Transverse colon (tissue), 4 donors: ENCODE measurements around the gene BMP7. TPM values are rescaled to one million over a fixed set of nuclear protein-coding genes. Genes with fewer than 3 reads are reported as not detected.

Experiments used
- DNase-seq: peaks from one replicate; pipeline ENCODE4 v3.0.0-alpha.2; 2019
- H3K27ac ChIP-seq, 4 donors: fragments of 200-600 bp; sonication (generic); 2 replicates each; pipeline ENCODE4 v1.5.1; 2016 to 2018; ENCODE audit warnings: inconsistent platforms in 4 of 4
- H3K27me3 ChIP-seq: fragments of 200-600 bp; sonication (generic); 2 replicates; pipeline ENCODE4 v1.5.1; 2017; ENCODE audit warnings: inconsistent platforms
- H3K36me3 ChIP-seq, 4 donors: fragments of 200-600 bp; sonication (generic); 2 replicates each; pipeline ENCODE4 v1.5.1; 2017 to 2019; ENCODE audit warnings: inconsistent platforms in 4 of 4
- H3K4me1 ChIP-seq, 4 donors: fragments of 200-600 bp; sonication (generic); 2 replicates each; pipeline ENCODE4 v1.5.1; 2017 to 2020; ENCODE audit warnings: inconsistent platforms in 4 of 4
- H3K4me3 ChIP-seq, 4 donors: fragments of 200-600 bp; sonication (generic); 1 replicate in 1 of 4; 2 replicates in 3 of 4; pipeline versions ENCODE4 v1.5.1 to v1.6.1; 2017 to 2019; ENCODE audit warnings: inconsistent platforms in 4 of 4
- H3K9me3 ChIP-seq, 2 donors: fragments of 200-600 bp; sonication (generic); 2 replicates each; pipeline ENCODE4 v1.5.1; 2017 to 2019; ENCODE audit warnings: inconsistent platforms in 2 of 2
- CTCF ChIP-seq, 5 experiments: fragments of 200-600 bp in 3 of 5; fragments of 450-650 bp in 2 of 5; sonication (generic) in 3 of 5; IDR thresholded peaks; 1 replicate in 2 of 5; 2 replicates in 3 of 5; pipeline ENCODE4 v1.5.1; 2016 to 2017; ENCODE audit warnings: antibody characterized with exemption in 5 of 5, inconsistent platforms in 3 of 5, mild to moderate bottlenecking in 2 of 5, moderate library complexity in 1 of 5
- EP300 ChIP-seq: sonication (generic); formaldehyde crosslinking; IDR thresholded peaks from one replicate; pipeline ENCODE4 v1.6.1; 2017; ENCODE audit warnings: antibody characterized with exemption, low read depth
- POLR2A ChIP-seq: fragments of 450-650 bp; IDR thresholded peaks from one replicate; pipeline ENCODE4 v1.6.1; 2016; ENCODE audit warnings: antibody characterized with exemption, mild to moderate bottlenecking, moderate library complexity
- POLR2AphosphoS5 ChIP-seq, 3 donors: sonication (generic); formaldehyde crosslinking; IDR thresholded peaks; one replicate each; pipeline ENCODE4 v1.6.1; 2016; ENCODE audit warnings: antibody characterized with exemption in 3 of 3
- WGBS, 2 donors: methylation state at CpG; one replicate each; pipeline ENCODE4 v1.1.5; 2018; ENCODE audit warnings: low coverage in 1 of 2; 5-methylcytosine and 5-hydroxymethylcytosine counted together
- in situ Hi-C, 4 donors: fragments of 200-750 bp; cut with MboI; loops; one replicate each; pipeline versions ENCODE4 v1.15.0 to v1.15.1; 2017; ENCODE audit warnings: low sequenced_read_pairs in 3 of 4, low pct_ligation_motif_present in 1 of 4, low pct_unique_long_range_greater_than_20kb in 1 of 4
- intact Hi-C: fragments of 100-400 bp; cut with DNase I; formaldehyde crosslinking; loops from one replicate; pipeline ENCODE4 v1.15.1; 2023; ENCODE audit warnings: low total_unique reads
- total RNA-seq, 4 donors: library from RNA; depleted of rRNA; stranded (reverse); fragments of >200 nt; gene quantifications; one replicate each; pipeline ENCODE4 v1.1.0, GENCODE V29; 2016

BMP7 gene
- total RNA-seq, 4 donors from 2014 or later: 1.4 to 2.2 (median 1.5) TPM; not detected in 1

- no peak for DNase-seq
- H3K4me1 ChIP-seq: no peaks in the 10 kb centered on the region
- intact Hi-C loops (no loop called here), in situ Hi-C loops (no loop called here)
- H3K36me3 ChIP-seq: no peaks in the 10 kb centered on the region
- TF ChIP-seq EP300 (no peak), POLR2AphosphoS5 (IDR thresholded peaks at IDR 0.05) (no peak), POLR2A (no peak), CTCF (IDR thresholded peaks at IDR 0.05) (no peak)
- H3K27ac ChIP-seq: no peak overlapping the region
- 82% methylated on average over 2 of the region's 2 CpGs; no CpG with 5 or more reads in 1 of the 2 donors for WGBS, 2 donors
- H3K9me3 ChIP-seq: no peaks in the 10 kb centered on the region
- H3K4me3 ChIP-seq: no peak overlapping the region
- peaks cover 4% of the 10 kb centered on the region for H3K27me3 ChIP-seq
Observed at GRCh38 chr20:57231951-57232428, 34.5 kb downstream of the BMP7 start.

- no peak for TF ChIP-seq POLR2A
- TF ChIP-seq CTCF (IDR thresholded peaks at IDR 0.05): no peak
- no peak for TF ChIP-seq POLR2AphosphoS5 (IDR thresholded peaks at IDR 0.05)
- TF ChIP-seq EP300: no peak
- WGBS, 2 donors: 62 to 66% methylated on average over 7 to 8 of the region's 8 CpGs
- intact Hi-C loops: no loop called here
Observed at GRCh38 chr20:57231161-57231560, 35.3 kb downstream of the BMP7 start.

GRCh38 chr20:57230247-57230646 lies 36.2 kb downstream of the BMP7 start:
- 71% methylated on average over 8 of the region's 8 CpGs; no CpG with 5 or more reads in 1 of the 2 donors for WGBS, 2 donors
- in situ Hi-C loops: no loop called here
- no peaks in the 10 kb centered on the region for H3K4me1 ChIP-seq
- no peak for TF ChIP-seq POLR2A
- no peaks in the 10 kb centered on the region for H3K27me3 ChIP-seq
- H3K27ac ChIP-seq: no peak overlapping the region
- H3K9me3 ChIP-seq: no peaks in the 10 kb centered on the region
- DNase-seq: no peak
- intact Hi-C loops: no loop called here
- no peak overlapping the region for H3K4me3 ChIP-seq
- H3K36me3 ChIP-seq: no peaks in the 10 kb centered on the region

More at GRCh38 chr20:57231161-57231560, 35.3 kb downstream of the BMP7 start:
- Histone ChIP-seq H3K4me3 (no peak overlapping the region), H3K9me3 (no peaks in the 10 kb centered on the region), H3K36me3 (no peaks in the 10 kb centered on the region), H3K4me1 (no peaks in the 10 kb centered on the region), H3K27ac (no peak overlapping the region), H3K27me3 (peaks cover 4% of the 10 kb centered on the region)
- in situ Hi-C loops: no loop called here
- no peak for DNase-seq

GRCh38 chr20:57229490-57229889 lies 37.0 kb downstream of the BMP7 start:
- in situ Hi-C loops (no loop called here), intact Hi-C loops (no loop called here)
- H3K4me3 ChIP-seq: no peak overlapping the region
- no peaks in the 10 kb centered on the region for H3K27me3 ChIP-seq
- H3K4me1 ChIP-seq: no peaks in the 10 kb centered on the region
- no peak for DNase-seq
- no peaks in the 10 kb centered on the region for H3K36me3 ChIP-seq
- 49 to 50% methylated on average over 4 of the region's 4 CpGs for WGBS, 2 donors
- no peak for TF ChIP-seq EP300
- no peak for TF ChIP-seq POLR2AphosphoS5 (IDR thresholded peaks at IDR 0.05)
- no peaks in the 10 kb centered on the region for H3K9me3 ChIP-seq
- H3K27ac ChIP-seq: no peak overlapping the region

GRCh38 chr20:57225830-57226229 lies 40.6 kb downstream of the BMP7 start:
- H3K9me3 ChIP-seq: no peaks in the 10 kb centered on the region
- H3K4me3 ChIP-seq: no peak overlapping the region
- H3K36me3 ChIP-seq: no peaks in the 10 kb centered on the region
- 76% methylated on average over 7 of the region's 7 CpGs; no CpG with 5 or more reads in 1 of the 2 donors for WGBS, 2 donors
- in situ Hi-C loops (no loop called here), intact Hi-C loops (no loop called here)
- no peaks in the 10 kb centered on the region for H3K4me1 ChIP-seq
- no peaks in the 10 kb centered on the region for H3K27me3 ChIP-seq
- H3K27ac ChIP-seq: no peak overlapping the region
- TF ChIP-seq POLR2A (no peak), POLR2AphosphoS5 (IDR thresholded peaks at IDR 0.05) (no peak), CTCF (IDR thresholded peaks at IDR 0.05) (no peak), EP300 (no peak)
- DNase-seq: no peak
